ENCODE measurements around the gene FAM236C. TPM values are rescaled to one million over a fixed set of nuclear protein-coding genes. Genes with fewer than 3 reads are reported as not detected.
"Not testable (repeated sequence)": the region's sequence is repeated elsewhere in the genome, so short reads cannot be mapped to it uniquely, and the experiment has no call there.

FAM236C gene
- total and polyA plus RNA-seq, 4 donors: not detected

- no CpG with 5 or more reads among the region's 15 CpGs for WGBS (ENCODE audit: insufficient coverage)
- H3K27ac ChIP-seq (ENCODE audit: low read depth, low read length); H3K9me3 ChIP-seq (ENCODE audit: control insufficient read depth, insufficient read depth, low read length); H3K4me1 ChIP-seq (ENCODE audit: control insufficient read depth, insufficient read depth, low read length); H3K27me3 ChIP-seq (ENCODE audit: control insufficient read depth, insufficient read depth, low read length); DNase-seq (ENCODE audit: low read depth in 4 of 6, low spot score in 6 of 6); H3K4me3 ChIP-seq (ENCODE audit: low read depth, low read length); H3K36me3 ChIP-seq (ENCODE audit: control insufficient read depth, insufficient read depth, low read length): not testable (repeated sequence)
These were observed 31.4 kb downstream of the FAM236C start, which contains the start of gene DMRTC1 for GRCh38 chrX:72943819-72944169. TSS of gene DMRTC1 (minus strand) at chrX:72943837. CDS start at chrX:72875694, 68,143 bp downstream.

GRCh38 chrX:72959971-72960370 is 47.6 kb downstream of the FAM236C start:
- H3K4me3 ChIP-seq (ENCODE audit: low read depth, low read length); H3K9me3 ChIP-seq (ENCODE audit: control insufficient read depth, insufficient read depth, low read length); H3K4me1 ChIP-seq (ENCODE audit: control insufficient read depth, insufficient read depth, low read length); DNase-seq (ENCODE audit: low read depth in 4 of 6, low spot score in 6 of 6); H3K27me3 ChIP-seq (ENCODE audit: control insufficient read depth, insufficient read depth, low read length); H3K36me3 ChIP-seq (ENCODE audit: control insufficient read depth, insufficient read depth, low read length); H3K27ac ChIP-seq (ENCODE audit: low read depth, low read length): not testable (repeated sequence)
- WGBS (ENCODE audit: insufficient coverage): no CpG with 5 or more reads among the region's 9 CpGs

Other genes with a start within 250 kb of the FAM236C start
- 1 to 10 TPM; 6.1 to 7.4 TPM for gene PHKA1, start 198.3 kb upstream of the FAM236C start, total RNA-seq
- gene PHKA1, start 198.3 kb upstream of the FAM236C start, polyA plus RNA-seq (ENCODE audit: insufficient read length in 2 of 2): 1 to 10 TPM; 7.5 to 9.3 TPM
- gene DMRTC1B, start 135.7 kb upstream of the FAM236C start, total RNA-seq: 1 to 10 TPM; 1.5 to 2.6 TPM
- 10 to 100 TPM; 13.7 to 15.3 TPM for gene DMRTC1B, start 135.7 kb upstream of the FAM236C start, polyA plus RNA-seq (ENCODE audit: insufficient read length in 2 of 2)
- gene FAM236B, start 130.0 kb upstream of the FAM236C start, total RNA-seq: not detected
- gene FAM236B, start 130.0 kb upstream of the FAM236C start, polyA plus RNA-seq (ENCODE audit: insufficient read length in 2 of 2): not detected
- gene FAM236D, start 104.4 kb upstream of the FAM236C start, total RNA-seq: not detected
- gene FAM236D, start 104.4 kb upstream of the FAM236C start, polyA plus RNA-seq (ENCODE audit: insufficient read length in 2 of 2): not detected
- gene FAM236A, start 25.6 kb downstream of the FAM236C start, total RNA-seq: not detected
- 1 to 10 TPM; 1.8 TPM for gene FAM236A, start 25.6 kb downstream of the FAM236C start, polyA plus RNA-seq (ENCODE audit: insufficient read length in 2 of 2)
- under 1 TPM in 1 of 2 donors, not detected in 1; 0.55 TPM for gene DMRTC1, start 31.2 kb downstream of the FAM236C start, total RNA-seq
- gene DMRTC1, start 31.2 kb downstream of the FAM236C start, polyA plus RNA-seq (ENCODE audit: insufficient read length in 2 of 2): 1 to 10 TPM; 1.0 to 1.5 TPM
- 1 to 10 TPM in 1 of 2 donors, under 1 TPM in 1; 0.72 to 1.3 TPM for gene PABPC1L2B, start 90.3 kb downstream of the FAM236C start, total RNA-seq
- gene PABPC1L2B, start 90.3 kb downstream of the FAM236C start, polyA plus RNA-seq (ENCODE audit: insufficient read length in 2 of 2): 10 to 100 TPM; 14.1 to 17.2 TPM
- 1 to 10 TPM; 1.7 to 4.1 TPM for gene PABPC1L2A, start 166.9 kb downstream of the FAM236C start, total RNA-seq
- 10 to 100 TPM; 12.1 to 12.6 TPM for gene PABPC1L2A, start 166.9 kb downstream of the FAM236C start, polyA plus RNA-seq (ENCODE audit: insufficient read length in 2 of 2)